Activated naive CD8-positive, alpha-beta T cell (primary cell): Measurements from ENCODE around the gene FGFBP1.

ENCODE experiments used
- H3K27ac Mint-ChIP-seq: one replicate; pipeline ENCODE4 v1.8.0; 2021; ENCODE audit warnings: mixed read lengths
- H3K27me3 Mint-ChIP-seq: one replicate; pipeline ENCODE4 v1.8.0; 2021; ENCODE audit warnings: mixed read lengths
- H3K36me3 Mint-ChIP-seq: one replicate; pipeline ENCODE4 v1.8.0; 2021; ENCODE audit warnings: mixed read lengths
- H3K4me1 Mint-ChIP-seq: one replicate; pipeline ENCODE4 v1.8.0; 2021; ENCODE audit warnings: low read depth, mixed read lengths
- H3K4me3 Mint-ChIP-seq: one replicate; pipeline ENCODE4 v1.8.0; 2021; ENCODE audit warnings: mild to moderate bottlenecking, mixed read lengths
- H3K9me3 Mint-ChIP-seq: one replicate; pipeline ENCODE4 v1.8.0; 2021; ENCODE audit warnings: low read depth, mixed read lengths

FGFBP1 gene

GRCh38 chr4:15910155-15910940 lies 28.2 kb downstream of the FGFBP1 start:
- Mint-ChIP-seq H3K36me3 (no peaks in the 10 kb centered on the region), H3K4me1 (no peaks in the 10 kb centered on the region), H3K27me3 (no peaks in the 10 kb centered on the region), H3K9me3 (no peaks in the 10 kb centered on the region), H3K4me3 (no peak overlapping the region), H3K27ac (no peak overlapping the region)

GRCh38 chr4:15907430-15907829 lies 31.1 kb downstream of the FGFBP1 start:
- Mint-ChIP-seq H3K9me3 (no peaks in the 10 kb centered on the region), H3K27me3 (peaks cover 6% of the 10 kb centered on the region), H3K4me1 (no peaks in the 10 kb centered on the region), H3K27ac (no peak overlapping the region), H3K36me3 (no peaks in the 10 kb centered on the region), H3K4me3 (no peak overlapping the region)

- no peak overlapping the region for H3K4me3 Mint-ChIP-seq
- no peak overlapping the region for H3K27ac Mint-ChIP-seq
- peaks cover 9% of the 10 kb centered on the region for H3K27me3 Mint-ChIP-seq
- H3K9me3 Mint-ChIP-seq = no peaks in the 10 kb centered on the region
- no peaks in the 10 kb centered on the region for H3K4me1 Mint-ChIP-seq
- H3K36me3 Mint-ChIP-seq = no peaks in the 10 kb centered on the region
Observed at GRCh38 chr4:15906020-15906443, 32.5 kb downstream of the FGFBP1 start.

- Mint-ChIP-seq H3K27me3 (peaks cover 14% of the 10 kb centered on the region), H3K27ac (no peak overlapping the region), H3K4me3 (no peak overlapping the region), H3K4me1 (no peaks in the 10 kb centered on the region), H3K36me3 (no peaks in the 10 kb centered on the region), H3K9me3 (no peaks in the 10 kb centered on the region)
Observed at GRCh38 chr4:15902746-15903145, 35.8 kb downstream of the FGFBP1 start.

- Mint-ChIP-seq H3K4me3 (no peak overlapping the region), H3K27ac (no peak overlapping the region), H3K27me3 (peaks cover 14% of the 10 kb centered on the region), H3K9me3 (no peaks in the 10 kb centered on the region), H3K36me3 (no peaks in the 10 kb centered on the region), H3K4me1 (no peaks in the 10 kb centered on the region)
Observed at GRCh38 chr4:15901998-15902397, 36.5 kb downstream of the FGFBP1 start.

- H3K27me3 Mint-ChIP-seq = peaks cover 14% of the 10 kb centered on the region
- no peak overlapping the region for H3K27ac Mint-ChIP-seq
- H3K9me3 Mint-ChIP-seq = no peaks in the 10 kb centered on the region
- H3K4me1 Mint-ChIP-seq = no peaks in the 10 kb centered on the region
- H3K36me3 Mint-ChIP-seq = no peaks in the 10 kb centered on the region
- no peak overlapping the region for H3K4me3 Mint-ChIP-seq
Observed at GRCh38 chr4:15901007-15901406, 37.5 kb downstream of the FGFBP1 start.

- Mint-ChIP-seq H3K27ac (no peak overlapping the region), H3K9me3 (no peaks in the 10 kb centered on the region), H3K4me3 (no peak overlapping the region), H3K4me1 (no peaks in the 10 kb centered on the region), H3K36me3 (no peaks in the 10 kb centered on the region), H3K27me3 (peaks cover 10% of the 10 kb centered on the region)
Observed at GRCh38 chr4:15899511-15899910, 39.0 kb downstream of the FGFBP1 start.

- no peak overlapping the region for H3K27ac Mint-ChIP-seq
- no peak overlapping the region for H3K4me3 Mint-ChIP-seq
- no peaks in the 10 kb centered on the region for H3K9me3 Mint-ChIP-seq
- peaks cover 8% of the 10 kb centered on the region for H3K27me3 Mint-ChIP-seq
- H3K4me1 Mint-ChIP-seq = no peaks in the 10 kb centered on the region
- no peaks in the 10 kb centered on the region for H3K36me3 Mint-ChIP-seq
Observed at GRCh38 chr4:15898902-15899301, 39.6 kb downstream of the FGFBP1 start.

- no peak overlapping the region for H3K4me3 Mint-ChIP-seq
- no peaks in the 10 kb centered on the region for H3K9me3 Mint-ChIP-seq
Observed at GRCh38 chr4:15897577-15897976, 41.0 kb downstream of the FGFBP1 start.

GRCh38 chr4:15894921-15895916 lies 43.3 kb downstream of the FGFBP1 start:
- no peak overlapping the region for H3K4me3 Mint-ChIP-seq
- H3K4me1 Mint-ChIP-seq = no peaks in the 10 kb centered on the region
- H3K36me3 Mint-ChIP-seq = no peaks in the 10 kb centered on the region
- H3K27ac Mint-ChIP-seq = no peak overlapping the region
- no peaks in the 10 kb centered on the region for H3K9me3 Mint-ChIP-seq
- H3K27me3 Mint-ChIP-seq = peaks cover 5% of the 10 kb centered on the region

More at GRCh38 chr4:15897577-15897976, 41.0 kb downstream of the FGFBP1 start:
- no peaks in the 10 kb centered on the region for H3K4me1 Mint-ChIP-seq
- no peak overlapping the region for H3K27ac Mint-ChIP-seq
- H3K27me3 Mint-ChIP-seq = peaks cover 8% of the 10 kb centered on the region
- H3K36me3 Mint-ChIP-seq = no peaks in the 10 kb centered on the region

- H3K4me1 Mint-ChIP-seq = no peaks in the 10 kb centered on the region
Observed at GRCh38 chr4:15894393-15894792, 44.1 kb downstream of the FGFBP1 start.

GRCh38 chr4:15893962-15894361 lies 44.6 kb downstream of the FGFBP1 start:
- Mint-ChIP-seq H3K9me3 (no peaks in the 10 kb centered on the region), H3K4me3 (no peak overlapping the region), H3K4me1 (no peaks in the 10 kb centered on the region), H3K27ac (no peak overlapping the region), H3K36me3 (no peaks in the 10 kb centered on the region), H3K27me3 (peaks cover 3% of the 10 kb centered on the region)

More at GRCh38 chr4:15894393-15894792, 44.1 kb downstream of the FGFBP1 start:
- no peak overlapping the region for H3K4me3 Mint-ChIP-seq
- peaks cover 5% of the 10 kb centered on the region for H3K27me3 Mint-ChIP-seq
- no peaks in the 10 kb centered on the region for H3K36me3 Mint-ChIP-seq
- no peaks in the 10 kb centered on the region for H3K9me3 Mint-ChIP-seq
- no peak overlapping the region for H3K27ac Mint-ChIP-seq

GRCh38 chr4:15891312-15891711 lies 47.2 kb downstream of the FGFBP1 start:
- Mint-ChIP-seq H3K4me1 (no peaks in the 10 kb centered on the region), H3K27ac (no peak overlapping the region), H3K4me3 (no peak overlapping the region), H3K27me3 (no peaks in the 10 kb centered on the region), H3K36me3 (no peaks in the 10 kb centered on the region), H3K9me3 (no peaks in the 10 kb centered on the region)

- no peaks in the 10 kb centered on the region for H3K9me3 Mint-ChIP-seq
Observed at GRCh38 chr4:15890246-15890829, 48.2 kb downstream of the FGFBP1 start.

GRCh38 chr4:15888515-15888914 lies 50.0 kb downstream of the FGFBP1 start:
- Mint-ChIP-seq H3K4me3 (no peak overlapping the region), H3K4me1 (no peaks in the 10 kb centered on the region), H3K27ac (no peak overlapping the region), H3K9me3 (no peaks in the 10 kb centered on the region), H3K36me3 (no peaks in the 10 kb centered on the region), H3K27me3 (no peaks in the 10 kb centered on the region)

More at GRCh38 chr4:15890246-15890829, 48.2 kb downstream of the FGFBP1 start:
- H3K4me3 Mint-ChIP-seq = no peak overlapping the region
- no peak overlapping the region for H3K27ac Mint-ChIP-seq
- no peaks in the 10 kb centered on the region for H3K27me3 Mint-ChIP-seq
- H3K4me1 Mint-ChIP-seq = no peaks in the 10 kb centered on the region
- H3K36me3 Mint-ChIP-seq = no peaks in the 10 kb centered on the region
